A549 treated with AZD9567 at 1 μM for 4 hours (cell line): ENCODE data around the gene RAP1GAP. TPM values are rescaled to one million over a fixed set of nuclear protein-coding genes. Genes with fewer than 3 reads are reported as not detected.

Experiments used
- total RNA-seq: library from RNA; stranded (reverse); fragments of 200-300 nt; extraction: Qiagen RNA extraction; gene quantifications from 5 replicates; pipeline ENCODE4 v1.2.3, GENCODE V29; 2022; ENCODE audit not compliant: insufficient read depth

Gene RAP1GAP
- 6.4 to 9.6 TPM (median 9.0 TPM) in 5 replicates for total RNA-seq

GRCh38 chr1:21669258-21670058 lies at the start of gene RAP1GAP:
TSS of gene RAP1GAP (minus strand) at chr1:21669357. CDS start at chr1:21620032, 49,325 bp downstream.

Other genes with a start within 250 kb of the RAP1GAP start
- 5.8 to 7.2 TPM (median 7.0 TPM) in 5 replicates for gene NBPF3, start 229.2 kb downstream of the RAP1GAP start, total RNA-seq
- 0.10 to 0.35 TPM (median 0.22 TPM) in 4 of 5 replicates, not detected in the other for gene ALPL, start 159.9 kb downstream of the RAP1GAP start, total RNA-seq
- 13.5 to 22.5 TPM (median 17.4 TPM) in 5 replicates for gene USP48, start 113.8 kb upstream of the RAP1GAP start, total RNA-seq
- 0.05 to 0.27 TPM (median 0.19 TPM) in 4 of 5 replicates, not detected in the other for gene LDLRAD2, start 142.9 kb upstream of the RAP1GAP start, total RNA-seq